ENCODE data around the gene NHERF1.

NHERF1 gene

GRCh38 chr17:74750327-74751069 lies 2.1 kb downstream of the NHERF1 start:
- no peak for DNase-seq

- DNase-seq, result no peak
These were observed 4.0 kb downstream of the NHERF1 start for GRCh38 chr17:74752415-74752814.

GRCh38 chr17:74752822-74753401 lies 4.5 kb downstream of the NHERF1 start:
- no peak for DNase-seq

GRCh38 chr17:74754832-74755231 lies 6.4 kb downstream of the NHERF1 start:
- no peak for DNase-seq

GRCh38 chr17:74755533-74755932 lies 7.1 kb downstream of the NHERF1 start:
- DNase-seq, result no peak

- no peak for DNase-seq
These were observed 8.5 kb downstream of the NHERF1 start for GRCh38 chr17:74756891-74757290.

GRCh38 chr17:74757502-74757901 lies 9.1 kb downstream of the NHERF1 start:
- no peak for DNase-seq

- DNase-seq, result no peak
These were observed 9.8 kb downstream of the NHERF1 start for GRCh38 chr17:74757931-74758847.

GRCh38 chr17:74758848-74759168 lies 10.4 kb downstream of the NHERF1 start:
- DNase-seq, result no peak

GRCh38 chr17:74759243-74759801 lies 10.9 kb downstream of the NHERF1 start:
- DNase-seq, result peak in 4 of 5 donors; percentile 49 to 81 (median 50)

- no peak for DNase-seq
These were observed 11.5 kb downstream of the NHERF1 start for GRCh38 chr17:74759941-74760340.

GRCh38 chr17:74760404-74761105 lies 12.1 kb downstream of the NHERF1 start:
- DNase-seq, result no peak

GRCh38 chr17:74761419-74761818 lies 13.0 kb downstream of the NHERF1 start:
- DNase-seq, result no peak

- DNase-seq, result no peak
These were observed 13.5 kb downstream of the NHERF1 start for GRCh38 chr17:74761931-74762330.

GRCh38 chr17:74763565-74764387 lies 15.3 kb downstream of the NHERF1 start:
- DNase-seq, result no peak

- DNase-seq, result no peak
These were observed 16.4 kb downstream of the NHERF1 start for GRCh38 chr17:74764751-74765286.

GRCh38 chr17:74766413-74766812 lies 18.0 kb downstream of the NHERF1 start:
- no peak for DNase-seq

GRCh38 chr17:74767111-74767516 lies 18.7 kb downstream of the NHERF1 start:
- DNase-seq, result no peak

- no peak for DNase-seq
These were observed 19.8 kb downstream of the NHERF1 start for GRCh38 chr17:74768069-74768762.

- no peak for DNase-seq
These were observed 20.3 kb downstream of the NHERF1 start for GRCh38 chr17:74768763-74769114.

All from T-helper 1 cell (primary cell).